ENCODE results near the gene ZNF613.
A peak's percentile ranks its signal among the peaks of the same experiment; 100 is the strongest.
"Not testable (repeated sequence)": the region's sequence is repeated elsewhere in the genome, so short reads cannot be mapped to it uniquely, and the experiment has no call there.

The ZNF613 gene

GRCh38 chr19:51944798-51945552 is 17.7 kb downstream of the ZNF613 start:
- no peak for FAIRE-seq

GRCh38 chr19:51946602-51947001 is 19.3 kb downstream of the ZNF613 start:
- no peak for FAIRE-seq

- no peak for FAIRE-seq
Measured at GRCh38 chr19:51948975-51949374, 21.7 kb downstream of the ZNF613 start.

- not testable (repeated sequence) for FAIRE-seq
Measured at GRCh38 chr19:51957846-51958245, 30.6 kb downstream of the ZNF613 start.

GRCh38 chr19:51959791-51960190 is 32.5 kb downstream of the ZNF613 start:
- no peak for FAIRE-seq

- FAIRE-seq = not testable (repeated sequence)
Measured at GRCh38 chr19:51960621-51961233, 33.5 kb downstream of the ZNF613 start.

- no peak for FAIRE-seq
Measured at GRCh38 chr19:51965583-51965982, 38.3 kb downstream of the ZNF613 start.

- FAIRE-seq = no peak
Measured at GRCh38 chr19:51970718-51971117, 43.4 kb downstream of the ZNF613 start.

GRCh38 chr19:51971624-51972023 is 44.4 kb downstream of the ZNF613 start:
- no peak for FAIRE-seq

GRCh38 chr19:51975787-51976186 is 48.5 kb downstream of the ZNF613 start:
- not testable (repeated sequence) for FAIRE-seq

- FAIRE-seq = no peak
Measured at GRCh38 chr19:51976852-51977251, 49.6 kb downstream of the ZNF613 start.

GRCh38 chr19:51977346-51977745 is 50.1 kb downstream of the ZNF613 start:
- FAIRE-seq = no peak

GRCh38 chr19:51978882-51979281 is 51.6 kb downstream of the ZNF613 start:
- FAIRE-seq = no peak

- no peak for FAIRE-seq
Measured at GRCh38 chr19:51980116-51980736, 53.0 kb downstream of the ZNF613 start.

GRCh38 chr19:51980926-51981325 is 53.7 kb downstream of the ZNF613 start:
- FAIRE-seq = not testable (repeated sequence)

- FAIRE-seq = no peak
Measured at GRCh38 chr19:51983361-51983760, 56.1 kb downstream of the ZNF613 start.

- peak; percentile 92 for FAIRE-seq
Measured at GRCh38 chr19:51986309-51987291, 59.3 kb downstream of the ZNF613 start, which contains the start of gene ZNF350. TSS of gene ZNF350 (minus strand) at chr19:51986840. CDS start at chr19:51974360, 12,480 bp downstream.

GRCh38 chr19:51993422-51993821 is 66.2 kb downstream of the ZNF613 start:
- FAIRE-seq = no peak

- no peak for FAIRE-seq
Measured at GRCh38 chr19:51994048-51994644, 66.9 kb downstream of the ZNF613 start.
